ENCODE results near the gene ARF1.

- TF ChIP-seq CTCF (IDR thresholded peaks at IDR 0.05; ENCODE audit: control extremely low read depth in 1 of 3, insufficient read depth in 1 of 3, low read depth in 1 of 3, low read length in 3 of 3) (no peak), POLR2A (IDR thresholded peaks at IDR 0.05; ENCODE audit: control extremely low read depth in 1 of 2, low read depth in 2 of 2, low read length in 2 of 2) (no peak), ZNF274 (IDR thresholded peaks at IDR 0.05; ENCODE audit: borderline replicate concordance, extremely low read depth, low read length) (no peak), BACH1 (IDR thresholded peaks at IDR 0.05; ENCODE audit: low read length) (no peak), MAFK (IDR thresholded peaks at IDR 0.05; ENCODE audit: low read depth, low read length) (no peak), RFX5 (IDR thresholded peaks at IDR 0.05; ENCODE audit: borderline replicate concordance, low read depth, low read length) (no peak), GABPA (IDR thresholded peaks at IDR 0.05; ENCODE audit: borderline replicate concordance, insufficient read depth, low read length) (no peak), CREB1 (IDR thresholded peaks at IDR 0.05) (no peak), ATF2 (IDR thresholded peaks at IDR 0.05; ENCODE audit: low read length) (no peak), MAX (IDR thresholded peaks at IDR 0.05) (no peak)
Observed at GRCh38 chr1:228114827-228115226, 32.3 kb downstream of the ARF1 start.
